GM12873 (cell line): ENCODE results near the gene DUSP10.

Experiments
- TF ChIP-seq, protein P1 (sequence below): IDR thresholded peaks from 2 replicates; pipeline ENCODE4 v1.5.1; 2012; ENCODE audit warnings: low read depth, mild to moderate bottlenecking, moderate library complexity, low read length, control low read depth; ENCODE audit not compliant: insufficient read depth; ENCODE audit errors: missing control alignments

The DUSP10 gene

DNA sequence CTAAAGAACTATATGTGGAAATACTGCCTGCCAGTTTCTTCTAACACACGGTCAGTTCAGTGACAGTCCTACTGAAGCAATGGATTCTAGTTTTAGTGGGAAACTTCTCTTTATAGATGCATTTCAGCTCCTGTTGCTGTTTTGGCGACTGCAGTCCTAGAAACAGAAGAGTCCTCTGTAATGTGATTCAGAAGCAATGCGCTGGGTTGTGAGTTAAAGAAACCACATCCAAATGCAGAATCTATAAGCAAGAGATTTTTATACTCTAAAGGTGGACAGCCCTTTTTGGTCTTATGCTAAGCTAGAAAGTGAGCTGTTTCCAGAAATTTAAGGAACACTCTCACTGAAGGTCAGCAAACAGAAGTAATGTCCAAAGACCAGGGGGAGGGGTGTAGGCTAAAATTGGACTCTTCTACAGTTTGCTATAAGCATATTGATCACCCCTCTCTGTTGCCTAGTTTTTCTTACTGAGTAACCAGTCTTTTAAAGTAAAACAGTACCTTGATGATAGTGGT, 30.8 kb downstream of the DUSP10 start:
- TF ChIP-seq, protein P1, sequence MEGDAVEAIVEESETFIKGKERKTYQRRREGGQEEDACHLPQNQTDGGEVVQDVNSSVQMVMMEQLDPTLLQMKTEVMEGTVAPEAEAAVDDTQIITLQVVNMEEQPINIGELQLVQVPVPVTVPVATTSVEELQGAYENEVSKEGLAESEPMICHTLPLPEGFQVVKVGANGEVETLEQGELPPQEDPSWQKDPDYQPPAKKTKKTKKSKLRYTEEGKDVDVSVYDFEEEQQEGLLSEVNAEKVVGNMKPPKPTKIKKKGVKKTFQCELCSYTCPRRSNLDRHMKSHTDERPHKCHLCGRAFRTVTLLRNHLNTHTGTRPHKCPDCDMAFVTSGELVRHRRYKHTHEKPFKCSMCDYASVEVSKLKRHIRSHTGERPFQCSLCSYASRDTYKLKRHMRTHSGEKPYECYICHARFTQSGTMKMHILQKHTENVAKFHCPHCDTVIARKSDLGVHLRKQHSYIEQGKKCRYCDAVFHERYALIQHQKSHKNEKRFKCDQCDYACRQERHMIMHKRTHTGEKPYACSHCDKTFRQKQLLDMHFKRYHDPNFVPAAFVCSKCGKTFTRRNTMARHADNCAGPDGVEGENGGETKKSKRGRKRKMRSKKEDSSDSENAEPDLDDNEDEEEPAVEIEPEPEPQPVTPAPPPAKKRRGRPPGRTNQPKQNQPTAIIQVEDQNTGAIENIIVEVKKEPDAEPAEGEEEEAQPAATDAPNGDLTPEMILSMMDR = no peak

DNA sequence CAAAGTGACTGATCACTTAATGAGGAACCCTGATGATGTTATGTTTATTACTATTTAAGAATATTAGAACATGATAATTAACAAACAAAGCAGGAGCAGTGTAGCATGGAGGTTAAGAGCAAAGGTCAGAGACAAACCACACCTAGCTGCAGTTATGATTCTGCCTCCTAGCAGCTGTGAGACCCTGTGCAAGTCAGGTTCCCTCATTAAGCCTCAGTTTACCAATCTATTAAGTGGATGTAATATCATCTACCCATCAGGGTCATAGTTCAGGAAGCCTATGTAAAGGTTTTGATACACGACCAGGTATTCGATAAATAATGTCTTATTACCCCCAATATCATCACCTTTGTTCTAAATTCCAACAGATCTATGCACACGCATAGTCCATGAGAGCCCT, 32.0 kb downstream of the DUSP10 start:
- TF ChIP-seq, protein P1 = no peak

DNA sequence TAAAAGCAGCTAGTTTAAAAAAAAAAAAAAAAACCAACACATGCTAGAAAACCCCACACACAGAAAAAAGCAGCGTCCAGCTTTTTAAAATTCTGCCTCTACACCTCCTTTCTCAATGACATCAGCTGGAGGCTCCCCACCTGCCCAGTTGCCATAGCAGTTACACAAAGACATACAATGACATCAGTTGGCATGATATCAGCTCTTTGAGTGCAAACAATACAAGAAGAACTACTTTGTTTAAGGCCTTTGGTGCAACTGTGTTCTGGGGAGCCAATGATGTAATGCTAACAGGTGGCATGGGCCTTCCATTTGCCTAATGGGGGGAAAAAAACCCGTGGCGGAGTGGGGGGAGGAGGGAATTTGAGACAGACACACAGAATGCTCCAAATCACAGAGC, 32.9 kb downstream of the DUSP10 start:
- TF ChIP-seq, protein P1 = no peak

DNA sequence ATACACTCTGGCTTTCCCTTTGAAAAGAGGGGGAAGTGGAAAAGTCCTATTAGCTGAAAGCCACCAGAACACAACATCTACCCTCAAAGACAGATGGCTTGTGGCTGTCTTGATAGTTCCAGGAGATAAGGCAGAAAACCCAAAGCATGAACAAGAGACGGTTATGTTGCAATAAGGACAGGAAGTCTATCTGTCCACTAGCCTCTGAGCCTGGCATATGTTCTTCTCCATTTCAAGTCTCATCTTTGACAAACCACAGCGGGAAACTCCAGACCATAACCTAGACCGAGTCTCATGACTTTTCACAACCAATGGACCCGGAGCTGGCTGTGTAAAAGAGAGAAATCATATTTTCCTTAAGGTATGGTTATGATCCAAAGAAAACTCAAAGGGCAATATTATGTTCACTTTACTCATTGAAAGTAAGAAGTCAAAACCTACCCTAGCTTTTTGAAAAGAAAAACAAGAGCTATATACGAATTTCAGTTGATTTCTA, 33.8 kb downstream of the DUSP10 start:
- TF ChIP-seq, protein P1 = no peak

DNA sequence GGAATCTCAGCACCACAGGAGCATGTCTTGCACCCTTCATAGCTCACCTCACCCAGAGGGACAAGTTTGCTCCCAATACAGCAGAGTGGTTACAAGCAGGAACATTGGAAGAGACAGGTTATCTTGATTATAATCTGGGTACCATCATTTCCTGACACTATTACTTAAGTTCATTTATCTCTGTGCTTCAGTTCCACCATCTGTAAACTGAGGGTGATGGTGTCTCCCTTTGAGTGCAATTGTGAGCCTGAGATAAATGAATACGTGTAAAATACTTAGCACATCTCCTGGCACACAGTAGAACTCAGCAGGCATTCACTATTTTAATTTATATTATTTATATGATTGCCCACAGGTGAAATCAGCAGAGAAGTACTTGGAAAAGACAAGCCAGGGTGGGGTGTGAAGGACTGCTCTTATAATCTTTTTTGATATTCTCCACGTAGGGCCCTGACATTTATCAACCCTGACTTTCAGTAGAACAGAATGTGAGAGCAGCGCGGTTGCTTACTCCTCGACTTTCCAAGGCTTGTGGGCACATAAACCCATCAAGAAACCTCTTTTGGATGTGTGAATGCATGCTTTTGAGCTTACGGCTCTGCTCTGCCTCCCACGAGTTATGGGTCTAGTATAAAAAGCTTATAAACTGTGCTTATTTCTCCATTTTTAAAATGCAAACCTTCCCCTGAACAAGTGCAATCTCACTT, 34.9 kb downstream of the DUSP10 start:
- TF ChIP-seq, protein P1 = no peak

DNA sequence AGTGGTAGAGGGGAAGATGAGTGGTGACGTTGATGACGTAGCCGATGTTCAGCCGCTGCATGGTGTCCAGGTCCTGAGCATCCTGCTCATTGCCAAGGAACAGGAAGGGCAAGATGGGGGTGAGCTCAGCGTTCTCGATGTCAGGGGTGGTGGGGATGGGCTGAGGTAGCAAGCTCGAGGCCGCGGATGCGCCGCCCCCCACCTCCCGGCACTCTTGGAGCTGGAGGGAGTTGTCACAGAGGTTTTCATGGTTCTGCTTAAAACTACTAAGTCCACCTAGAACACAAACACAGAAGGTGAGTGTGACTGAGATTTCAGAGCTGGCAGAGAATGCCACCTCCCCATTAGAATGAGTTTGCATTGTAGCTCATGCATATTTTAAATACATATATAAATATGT, 35.7 kb downstream of the DUSP10 start:
- TF ChIP-seq, protein P1 = no peak

DNA sequence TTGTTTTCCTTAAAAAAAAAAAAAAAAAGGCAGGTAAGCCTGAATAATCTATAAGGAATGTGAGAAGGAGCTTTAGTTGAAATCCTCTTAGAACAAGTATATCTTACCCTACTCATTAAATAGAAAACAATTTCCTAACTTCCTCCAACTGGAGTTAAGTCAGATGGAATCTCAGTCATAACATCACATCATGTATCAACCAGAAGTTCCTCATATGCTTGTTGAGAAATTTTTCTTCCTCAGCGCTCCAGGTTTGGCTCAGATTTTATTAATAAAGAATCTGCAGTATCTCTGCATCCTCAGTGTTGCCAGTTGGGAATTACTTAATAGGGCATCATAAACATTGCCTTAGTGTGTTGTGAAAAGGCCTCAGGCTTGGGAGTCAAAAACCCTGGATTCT, 37.6 kb downstream of the DUSP10 start:
- TF ChIP-seq, protein P1 = no peak
